K562 (cell line): ENCODE measurements around the gene KAT7. TPM values are rescaled to one million over a fixed set of nuclear protein-coding genes. Genes with fewer than 3 reads are reported as not detected.
A peak's percentile ranks its signal among the peaks of the same experiment; 100 is the strongest.

Experiments
- ARID1B ChIP-seq: fragments of 450-650 bp; IDR thresholded peaks from 2 replicates; pipeline ENCODE4 v1.6.1; 2016; ENCODE audit warnings: antibody characterized with exemption, mild to moderate bottlenecking, inconsistent platforms
- DIDO1 ChIP-seq: fragments of 450-650 bp; IDR thresholded peaks from 2 replicates; pipeline ENCODE4 v1.6.1; 2016; ENCODE audit warnings: low read depth, missing biosample characterization, missing genetic modification characterization
- DPF2 ChIP-seq: fragments of 450-650 bp; IDR thresholded peaks from 2 replicates; pipeline ENCODE4 v1.6.1; 2016
- ELK3 ChIP-seq: fragments of 450-650 bp; formaldehyde crosslinking; IDR thresholded peaks from 2 replicates; pipeline ENCODE4 v1.4.0; 2020; ENCODE audit warnings: mild to moderate bottlenecking
- EP300 ChIP-seq: IDR thresholded peaks from 2 replicates; pipeline ENCODE4 v1.6.1; 2012; ENCODE audit warnings: low read length, improper control_type of control experiment
- GATAD2B ChIP-seq: fragments of 450-650 bp; IDR thresholded peaks from 2 replicates; pipeline ENCODE4 v1.6.1; 2017; ENCODE audit warnings: mild to moderate bottlenecking, borderline replicate concordance
- HIVEP1 ChIP-seq: fragments of 250-450 bp; sonication (Bioruptor Pico); IDR thresholded peaks from 2 replicates; pipeline ENCODE4 v1.4.0; 2020; ENCODE audit warnings: mild to moderate bottlenecking
- ID3 ChIP-seq, 2 experiments: fragments of 250-450 bp in 1 of 2; fragments of 450-650 bp in 1 of 2; sonication (Bioruptor Pico) in 1 of 2; IDR thresholded peaks; 2 replicates each; pipeline versions ENCODE4 v1.6.1 to v1.8.0; 2016 to 2021; ENCODE audit warnings: mild to moderate bottlenecking in 2 of 2, moderate library complexity in 2 of 2, missing compliant biosample characterization in 1 of 2, missing genetic modification characterization in 1 of 2
- KDM4B ChIP-seq, 2 experiments: fragments of 450-650 bp in 1 of 2; sonication (generic) in 1 of 2; IDR thresholded peaks; 2 replicates each; pipeline ENCODE4 v1.6.1; 2016 to 2017; ENCODE audit warnings: borderline replicate concordance in 2 of 2, antibody characterized with exemption in 1 of 2, low read depth in 1 of 2, mild to moderate bottlenecking in 1 of 2
- MTF1 ChIP-seq: fragments of 250-450 bp; sonication (Bioruptor Pico); IDR thresholded peaks from 2 replicates; pipeline ENCODE4 v1.9.0; 2021; ENCODE audit warnings: moderate library complexity, mild to moderate bottlenecking, inconsistent platforms, borderline replicate concordance
- NCOA1 ChIP-seq: fragments of 450-650 bp; IDR thresholded peaks from 2 replicates; pipeline ENCODE4 v1.6.1; 2016; ENCODE audit warnings: low read depth
- NRF1 ChIP-seq, 2 experiments: fragments of 450-650 bp; IDR thresholded peaks in 1 of 2; conservative IDR thresholded peaks in 1 of 2; 2 replicates each; pipeline ENCODE4 v1.6.1; 2014; ENCODE audit warnings: mild to moderate bottlenecking in 2 of 2
- PHB2 ChIP-seq: fragments of 450-650 bp; IDR thresholded peaks from 2 replicates; pipeline ENCODE4 v1.6.1; 2017; ENCODE audit warnings: low read depth
- RBBP5 ChIP-seq: fragments of 200-600 bp; sonication (generic); IDR thresholded peaks from 2 replicates; pipeline ENCODE4 v1.6.1; 2012; ENCODE audit warnings: borderline replicate concordance, mild to moderate bottlenecking, low read length, control low read depth, inconsistent platforms; ENCODE audit not compliant: insufficient read depth, poor library complexity, severe bottlenecking
- RNF2 ChIP-seq: sonication (generic); IDR thresholded peaks from 2 replicates; pipeline ENCODE4 v1.6.1; 2016
- SIX5 ChIP-seq, 2 experiments: IDR thresholded peaks; 2 replicates each; pipeline ENCODE4 v1.6.1; 2011; ENCODE audit warnings: low read length in 2 of 2, borderline replicate concordance in 1 of 2, low read depth in 1 of 2, mild to moderate bottlenecking in 1 of 2, moderate library complexity in 1 of 2; ENCODE audit not compliant: insufficient read depth in 1 of 2
- SMAD4 ChIP-seq: fragments of 250-450 bp; sonication (Bioruptor Pico); conservative IDR thresholded peaks from 2 replicates; pipeline ENCODE4 v1.8.0; 2021; ENCODE audit warnings: inconsistent platforms, mild to moderate bottlenecking, moderate library complexity
- SOX6 ChIP-seq: fragments of 450-650 bp; IDR thresholded peaks from 2 replicates; pipeline ENCODE4 v1.6.1; 2014; ENCODE audit warnings: mild to moderate bottlenecking
- SP1 ChIP-seq: sonication (generic); formaldehyde crosslinking; IDR thresholded peaks from 2 replicates; pipeline ENCODE4 v1.8.1; 2022; ENCODE audit warnings: mild to moderate bottlenecking, missing genetic modification reagents
- TBP ChIP-seq: optimal IDR thresholded peaks from 2 replicates; pipeline ENCODE3; 2011; ENCODE audit warnings: low read depth, low read length, improper control_type of control experiment
- ZBTB5 ChIP-seq: fragments of 450-650 bp; IDR thresholded peaks from 2 replicates; pipeline ENCODE4 v1.6.1; 2017; ENCODE audit warnings: antibody characterized with exemption
- ZFP1 ChIP-seq: fragments of 450-650 bp; formaldehyde crosslinking; IDR thresholded peaks from 2 replicates; pipeline ENCODE4 v1.4.0; 2020; ENCODE audit warnings: mild to moderate bottlenecking, mixed read lengths
- ZNF212 ChIP-seq: fragments of 450-650 bp; formaldehyde crosslinking; IDR thresholded peaks from 2 replicates; pipeline ENCODE4 v1.4.0; 2020; ENCODE audit warnings: mild to moderate bottlenecking
- ZNF232 ChIP-seq: sonication (generic); formaldehyde crosslinking; IDR thresholded peaks from 2 replicates; pipeline ENCODE4 v1.8.0; 2022; ENCODE audit warnings: mild to moderate bottlenecking, missing genetic modification reagents
- ZNF561 ChIP-seq: fragments of 450-650 bp; formaldehyde crosslinking; conservative IDR thresholded peaks from 2 replicates; pipeline ENCODE4 v1.4.0; 2020; ENCODE audit warnings: mild to moderate bottlenecking, moderate library complexity
- ZNF644 ChIP-seq: fragments of 200-800 bp; sonication (Bioruptor generic); IDR thresholded peaks from 2 replicates; pipeline ENCODE4 v1.6.1; 2016; ENCODE audit warnings: low read depth, missing genetic modification characterization, missing compliant biosample characterization
- ZNF75A ChIP-seq: fragments of 450-650 bp; formaldehyde crosslinking; IDR thresholded peaks from 2 replicates; pipeline ENCODE4 v1.4.0; 2020; ENCODE audit warnings: mild to moderate bottlenecking
- ZNF766 ChIP-seq: fragments of 200-800 bp; sonication (Bioruptor generic); conservative IDR thresholded peaks from 2 replicates; pipeline ENCODE4 v1.6.1; 2016; ENCODE audit warnings: missing genetic modification characterization, missing compliant biosample characterization
- polyA plus RNA-seq, 8 experiments: library from polyadenylated mRNA; depleted of rRNA in 4 of 8; stranded (reverse) in 5 of 8; unstranded in 3 of 8; fragments of >200 nt; fragmentation: Nextera tagmentation in 2 of 8; fragmentation: Illumina TruSeq in 1 of 8; extraction: Ambion mirVana in 2 of 8; extraction: Trizol in 1 of 8; gene quantifications; 2 replicates each; pipeline versions ENCODE4 v1.2.1 to v1.2.3, GENCODE V29; 2011 to 2014; ENCODE audit warnings: inconsistent platforms in 1 of 8, missing spikeins in 1 of 8
- total RNA-seq, 7 experiments: library from RNA; depleted of rRNA in 6 of 7; stranded (reverse); fragments of >200 nt in 6 of 7; fragmentation: Illumina TruSeq in 2 of 7; extraction: Trizol in 2 of 7; gene quantifications; 2 replicates each; pipeline versions ENCODE4 v1.2.1 to v1.2.3, GENCODE V29; 2011 to 2021; ENCODE audit warnings: low replicate concordance in 1 of 7

KAT7 gene
- total and polyA plus RNA-seq, 9 of the 15 experiments (the other 6 are each of a cell fraction or from before 2014, with no cell fraction given) = 10.8 to 57.3 (median 34.8) TPM

GRCh38 chr17:49742166-49742638 is 46.3 kb upstream of the KAT7 start (continued):
- TF ChIP-seq ARID1B = peak; percentile 74
- no peak for TF ChIP-seq ZBTB5
- TF ChIP-seq ID3 (CRISPR knock-in tag; IDR thresholded peaks at IDR 0.05) = no peak
- 0 out of 2 replicates have a peak, but pooled peaks have one; percentile 42 for TF ChIP-seq ID3 (tag; IDR thresholded peaks at IDR 0.05)
- no peak for TF ChIP-seq NRF1 (conservative IDR thresholded peaks at IDR 0.05 in 1 of 2, IDR thresholded peaks at IDR 0.05 in 1 of 2)
- no peak for TF ChIP-seq ZNF212
- TF ChIP-seq MTF1 = no peak
- TF ChIP-seq SOX6 = peak; percentile 72
- TF ChIP-seq ZNF644 = peak; percentile 71
- TF ChIP-seq ZNF75A (CRISPR knock-in tag) = no peak
- TF ChIP-seq GATAD2B = peak; percentile 23; the same call in 1 of the 2 replicates
- no peak for TF ChIP-seq KDM4B (IDR thresholded peaks at IDR 0.05; ENCODE audit: borderline replicate concordance in 2 of 2, low read depth in 1 of 2)
- TF ChIP-seq SIX5 (IDR thresholded peaks at IDR 0.05; ENCODE audit: borderline replicate concordance in 1 of 2, insufficient read depth in 1 of 2, low read depth in 1 of 2, low read length in 2 of 2) = no peak
- 0 out of 2 replicates have a peak, but pooled peaks have one; percentile 11 for TF ChIP-seq SP1 (CRISPR knock-in tag)
- no peak for TF ChIP-seq ZNF232
- TF ChIP-seq SMAD4 (CRISPR knock-in tag) = peak; percentile 46; the same call in 1 of the 2 replicates
- TF ChIP-seq ZNF561 (CRISPR knock-in tag) = no peak
- TF ChIP-seq EP300 = peak; percentile 91
- no peak for TF ChIP-seq PHB2
- TF ChIP-seq DIDO1 (tag) = no peak
- TF ChIP-seq ELK3 = no peak
- no peak for TF ChIP-seq TBP
- TF ChIP-seq ZNF766 (CRISPR knock-in tag) = peak; percentile 70; the same call in 1 of the 2 replicates
- peak; percentile 38; the same call in 1 of the 2 replicates for TF ChIP-seq RNF2
- peak; percentile 64 for TF ChIP-seq RBBP5
- TF ChIP-seq HIVEP1 = no peak
- 0 out of 2 replicates have a peak, but pooled peaks have one; percentile 46 for TF ChIP-seq NCOA1
- TF ChIP-seq ZFP1 (CRISPR knock-in tag) = no peak
- peak; percentile 77 for TF ChIP-seq DPF2
